Hindlimb muscle (tissue), 1 donor: ENCODE results near the gene FOXD1. TPM values are rescaled to one million over a fixed set of nuclear protein-coding genes. Genes with fewer than 3 reads are reported as not detected.
"Not testable (repeated sequence)": the region's sequence is repeated elsewhere in the genome, so short reads cannot be mapped to it uniquely, and the experiment has no call there.

ENCODE experiments used
- DNase-seq: peaks from one replicate; pipeline ENCODE4 v3.0.0-alpha.2; 2013
- polyA plus RNA-seq: library from polyadenylated mRNA; unstranded; fragments of 120-200 nt; gene quantifications from one replicate; pipeline ENCODE4 v1.2.1, GENCODE V29; 2013; ENCODE audit not compliant: insufficient read length

The FOXD1 gene
- polyA plus RNA-seq, 1 donor, result 0.50 TPM

- DNase-seq, result no peak
These were observed 11.6 kb upstream of the FOXD1 start for GRCh38 chr5:73460133-73460532.

- no peak for DNase-seq
These were observed 10.8 kb upstream of the FOXD1 start for GRCh38 chr5:73459366-73459765.

- DNase-seq, result not testable (repeated sequence)
These were observed 7.9 kb upstream of the FOXD1 start for GRCh38 chr5:73456462-73456861.

GRCh38 chr5:73454379-73455036, 5.9 kb upstream of the FOXD1 start:
- DNase-seq, result no peak

- DNase-seq, result no peak
These were observed 3.6 kb upstream of the FOXD1 start for GRCh38 chr5:73452215-73452614.

GRCh38 chr5:73451224-73452130, 2.9 kb upstream of the FOXD1 start:
- peak; percentile 68 for DNase-seq

- no peak for DNase-seq
These were observed 2.2 kb upstream of the FOXD1 start for GRCh38 chr5:73450672-73451223.

GRCh38 chr5:73450137-73450536, 1.6 kb upstream of the FOXD1 start:
- DNase-seq, result no peak

GRCh38 chr5:73447530-73448462, 781 bp downstream of the FOXD1 start:
- no peak for DNase-seq

- DNase-seq, result no peak
These were observed 1.7 kb downstream of the FOXD1 start for GRCh38 chr5:73446631-73447529.

- DNase-seq, result no peak
These were observed 2.6 kb downstream of the FOXD1 start for GRCh38 chr5:73445665-73446630.

GRCh38 chr5:73444499-73445438, 3.8 kb downstream of the FOXD1 start:
- DNase-seq, result no peak

GRCh38 chr5:73443829-73444498, 4.6 kb downstream of the FOXD1 start:
- no peak for DNase-seq

GRCh38 chr5:73442996-73443627, 5.5 kb downstream of the FOXD1 start:
- DNase-seq, result no peak

GRCh38 chr5:73442231-73442811, 6.3 kb downstream of the FOXD1 start:
- DNase-seq, result no peak

- DNase-seq, result no peak
These were observed 7.2 kb downstream of the FOXD1 start for GRCh38 chr5:73441378-73441777.

- DNase-seq, result no peak
These were observed 8.3 kb downstream of the FOXD1 start for GRCh38 chr5:73440262-73440661.
